Activated CD8-positive, alpha-beta T cell treated with anti-CD3 and anti-CD28 coated beads, Interleukin-2, amount 10 ng/mL, durations not matched to agents 7 days and 5 days (primary cell): Measurements from ENCODE around the gene FAM236D. TPM values are rescaled to one million over a fixed set of nuclear protein-coding genes. Genes with fewer than 3 reads are reported as not detected.
"Not testable (repeated sequence)": the region's sequence is repeated elsewhere in the genome, so short reads cannot be mapped to it uniquely, and the experiment has no call there.

Experiments used
- ATAC-seq: fragments of 150-1000 bp; cut with Tn5 transposase; one replicate; pipeline ENCODE4 v1.10.0; 2021; ENCODE audit warnings: moderate library complexity
- CTCF ChIA-PET: fragments of 350-600 bp; sonication (Branson Sonifier 250); formaldehyde crosslinking; loops from one replicate; lab custom pipeline; 2021; ENCODE audit warnings: antibody characterized with exemption; lab: Charles Lee
- POLR2A ChIA-PET: fragments of 350-600 bp; sonication (Branson Sonifier 250); formaldehyde crosslinking; loops from one replicate; lab custom pipeline; 2021; ENCODE audit warnings: antibody characterized with exemption; lab: Charles Lee
- DNase-seq: peaks from one replicate; pipeline ENCODE4 v3.0.0-alpha.2; 2020
- H3K27ac Mint-ChIP-seq: one replicate; pipeline ENCODE4 v1.8.0; 2021; ENCODE audit warnings: mild to moderate bottlenecking, mixed read lengths
- H3K27me3 Mint-ChIP-seq: one replicate; pipeline ENCODE4 v1.8.0; 2021; ENCODE audit warnings: low read depth, mixed read lengths
- H3K36me3 Mint-ChIP-seq: one replicate; pipeline ENCODE4 v1.8.0; 2021; ENCODE audit warnings: low read depth, mixed read lengths
- H3K4me1 Mint-ChIP-seq: one replicate; pipeline ENCODE4 v1.8.0; 2021; ENCODE audit warnings: low read depth, mixed read lengths
- H3K4me3 Mint-ChIP-seq: one replicate; pipeline ENCODE4 v1.8.0; 2021; ENCODE audit warnings: mild to moderate bottlenecking, mixed read lengths
- H3K9me3 Mint-ChIP-seq: one replicate; pipeline ENCODE4 v1.8.0; 2022; ENCODE audit warnings: mixed read lengths; ENCODE audit not compliant: insufficient read depth
- total RNA-seq, 2 experiments: library from RNA; stranded (reverse); gene quantifications; one replicate each; pipeline ENCODE4 v1.2.3, GENCODE V29; 2021

FAM236D gene
- total RNA-seq = not detected

DNA sequence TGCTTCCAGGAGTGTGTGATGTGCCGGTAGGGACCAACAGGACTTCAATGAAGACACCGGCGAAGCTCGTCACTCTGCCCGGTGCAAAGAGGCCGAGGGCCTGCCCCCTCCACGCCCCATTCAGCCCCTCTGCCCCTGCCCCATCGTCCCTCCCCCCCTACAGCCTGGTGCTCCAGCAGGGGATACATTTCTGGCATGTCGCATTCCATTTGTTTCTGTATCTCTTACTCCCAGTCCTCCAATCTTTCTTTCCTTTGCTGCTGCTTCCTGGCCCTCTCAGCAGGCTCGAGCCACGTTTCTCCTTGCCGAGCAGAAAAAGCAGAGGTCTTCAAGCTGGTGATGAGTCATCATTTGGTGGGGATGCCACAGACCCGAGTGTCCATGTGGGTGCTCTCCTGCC, at the start of gene FAM236D:
TSS of gene FAM236D (minus strand) at position 101 of the 400 bp plus-strand sequence. CDS start at position 1, 100 bp downstream.
- H3K27ac Mint-ChIP-seq, POLR2A ChIA-PET, CTCF ChIA-PET, H3K4me3 Mint-ChIP-seq, ATAC-seq, DNase-seq, H3K27me3 Mint-ChIP-seq, H3K9me3 Mint-ChIP-seq, H3K4me1 Mint-ChIP-seq, H3K36me3 Mint-ChIP-seq: not testable (repeated sequence)

DNA sequence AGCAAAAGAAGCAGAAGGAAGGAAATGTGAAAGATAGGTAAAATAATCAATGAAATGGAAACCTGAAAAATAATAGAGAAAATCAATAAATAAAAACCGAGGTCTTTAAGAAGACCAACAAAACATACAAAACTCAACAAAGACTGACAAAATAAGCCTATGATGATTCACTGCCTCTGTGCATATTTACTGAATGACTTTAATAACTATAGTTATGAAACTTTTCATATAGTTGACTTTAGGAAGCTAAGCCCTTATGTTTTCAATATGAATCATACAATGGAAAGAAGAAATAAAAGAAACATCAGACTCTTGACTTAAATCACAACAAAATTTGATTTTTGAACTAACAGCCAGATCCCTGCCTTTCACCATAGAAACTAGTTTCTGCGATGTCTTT, 29.5 kb upstream of the FAM236D start:
- H3K27ac Mint-ChIP-seq, H3K36me3 Mint-ChIP-seq, DNase-seq, ATAC-seq, H3K27me3 Mint-ChIP-seq, H3K4me3 Mint-ChIP-seq, H3K4me1 Mint-ChIP-seq, CTCF ChIA-PET, POLR2A ChIA-PET, H3K9me3 Mint-ChIP-seq: not testable (repeated sequence)

DNA sequence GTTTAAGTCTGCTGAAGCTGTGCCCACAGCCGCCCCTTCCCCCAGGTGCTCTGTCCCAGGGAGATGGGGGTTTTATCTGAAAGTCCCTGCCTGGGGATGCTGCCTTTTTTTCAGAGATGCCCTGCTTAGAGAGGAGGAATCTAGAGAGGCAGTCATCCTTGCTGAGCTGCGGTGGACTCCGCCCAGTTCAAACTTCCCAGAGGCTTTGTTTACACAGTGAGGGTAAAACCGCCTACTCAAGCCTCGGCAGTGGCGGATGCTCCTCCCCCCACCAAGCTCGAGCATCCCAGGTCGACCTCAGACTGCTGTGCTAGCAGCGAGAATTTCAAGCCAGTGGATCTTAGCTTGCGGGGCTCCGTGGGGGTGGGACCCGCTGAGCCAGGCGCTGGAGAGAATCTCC, 22.7 kb upstream of the FAM236D start:
- DNase-seq, H3K4me3 Mint-ChIP-seq, POLR2A ChIA-PET, ATAC-seq, CTCF ChIA-PET, H3K9me3 Mint-ChIP-seq, H3K36me3 Mint-ChIP-seq, H3K4me1 Mint-ChIP-seq, H3K27ac Mint-ChIP-seq, H3K27me3 Mint-ChIP-seq: not testable (repeated sequence)

DNA sequence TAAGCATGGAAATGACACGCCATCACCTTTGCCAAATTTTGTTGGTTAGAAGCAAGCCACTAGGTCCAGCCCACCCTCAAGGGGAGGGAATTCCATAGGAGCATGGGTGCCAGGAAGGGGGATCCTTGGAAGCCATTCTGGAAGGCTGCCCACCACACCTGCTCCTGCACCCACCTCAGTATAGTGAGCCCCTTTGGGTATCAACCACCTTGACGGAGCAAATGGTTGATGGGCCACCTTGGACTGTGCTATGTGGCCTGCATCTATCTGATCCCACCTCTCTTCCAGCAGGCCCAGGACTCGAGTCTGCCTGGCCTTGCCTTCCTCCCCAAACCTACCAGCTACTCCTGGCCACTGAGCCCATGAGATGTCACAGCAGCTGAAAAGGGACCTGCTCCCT, 17.6 kb downstream of the FAM236D start:
- H3K27me3 Mint-ChIP-seq, POLR2A ChIA-PET, CTCF ChIA-PET, H3K4me3 Mint-ChIP-seq, H3K27ac Mint-ChIP-seq, ATAC-seq, DNase-seq, H3K36me3 Mint-ChIP-seq, H3K9me3 Mint-ChIP-seq, H3K4me1 Mint-ChIP-seq: not testable (repeated sequence)

DNA sequence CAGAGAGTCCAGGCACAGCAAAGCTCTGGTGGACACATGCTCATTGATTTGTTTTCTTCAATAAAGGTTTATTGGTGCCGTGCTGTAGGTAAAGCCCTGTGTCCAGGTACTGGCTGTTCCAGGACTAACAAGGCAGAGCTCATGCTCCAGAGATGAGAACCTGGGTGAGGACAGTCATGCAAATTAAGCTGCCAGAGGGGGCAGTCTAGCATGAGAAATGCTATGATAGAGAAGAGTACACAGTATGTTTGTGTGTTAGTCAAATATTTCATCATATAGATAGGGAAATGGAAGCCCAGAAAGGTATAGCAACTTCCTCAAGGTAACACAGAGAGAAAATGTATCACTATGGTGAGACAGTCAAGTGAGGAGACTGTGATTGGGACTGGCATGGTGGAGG, 19.9 kb downstream of the FAM236D start:
- ATAC-seq, H3K9me3 Mint-ChIP-seq, DNase-seq, H3K4me1 Mint-ChIP-seq, POLR2A ChIA-PET, CTCF ChIA-PET, H3K36me3 Mint-ChIP-seq, H3K4me3 Mint-ChIP-seq, H3K27ac Mint-ChIP-seq, H3K27me3 Mint-ChIP-seq: not testable (repeated sequence)

DNA sequence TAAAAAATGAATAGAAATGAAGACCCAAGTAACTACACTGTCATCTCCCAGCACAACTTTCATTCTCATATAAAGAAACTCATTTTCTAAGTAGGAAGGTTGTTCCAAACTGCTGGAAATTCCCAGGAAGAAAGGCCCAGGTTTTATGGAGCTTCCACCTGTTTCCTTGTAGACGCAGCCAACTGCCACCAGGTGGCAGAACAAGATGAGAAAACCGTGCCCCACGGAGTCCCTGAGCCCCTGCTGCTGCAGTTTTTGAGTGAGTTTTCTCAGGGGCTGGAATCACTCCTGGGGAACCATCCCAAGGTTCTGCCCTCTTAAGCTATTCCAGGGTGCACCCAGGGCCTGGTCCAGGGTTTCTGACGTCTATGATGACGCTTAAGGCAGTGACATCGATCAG, 24.0 kb downstream of the FAM236D start:
- H3K27ac Mint-ChIP-seq, H3K27me3 Mint-ChIP-seq, H3K4me3 Mint-ChIP-seq, ATAC-seq, POLR2A ChIA-PET, H3K4me1 Mint-ChIP-seq, H3K36me3 Mint-ChIP-seq, DNase-seq, CTCF ChIA-PET, H3K9me3 Mint-ChIP-seq: not testable (repeated sequence)

DNA sequence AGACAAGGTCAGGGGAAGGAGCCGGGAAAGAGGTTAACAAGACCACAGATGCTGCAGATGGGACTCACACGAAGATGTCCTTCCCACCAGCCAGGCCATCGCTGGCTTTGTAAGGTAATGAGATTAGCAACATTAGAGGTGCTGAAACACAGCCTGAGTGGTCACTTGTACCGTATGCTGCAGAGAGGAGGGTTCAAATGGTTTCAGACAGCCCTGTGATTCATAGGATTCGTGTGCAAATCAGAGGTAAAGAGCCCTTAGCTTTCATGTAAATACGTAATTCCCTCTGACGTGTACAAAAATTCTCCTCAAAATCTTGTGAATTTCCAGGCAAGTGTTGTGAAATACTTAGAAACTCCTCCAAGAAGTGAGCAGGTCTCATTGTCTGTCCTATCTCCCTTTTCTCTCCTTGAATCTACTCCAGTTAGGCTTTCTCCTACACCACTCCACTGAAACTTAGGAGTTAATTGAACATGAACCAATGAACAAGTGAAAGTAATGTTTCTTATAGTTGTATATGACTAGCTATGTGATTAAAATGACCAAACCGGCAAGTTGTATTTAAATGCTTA, 24.6 kb downstream of the FAM236D start:
- H3K36me3 Mint-ChIP-seq, H3K9me3 Mint-ChIP-seq, CTCF ChIA-PET, DNase-seq, H3K27me3 Mint-ChIP-seq, H3K27ac Mint-ChIP-seq, ATAC-seq, H3K4me3 Mint-ChIP-seq, H3K4me1 Mint-ChIP-seq, POLR2A ChIA-PET: not testable (repeated sequence)

DNA sequence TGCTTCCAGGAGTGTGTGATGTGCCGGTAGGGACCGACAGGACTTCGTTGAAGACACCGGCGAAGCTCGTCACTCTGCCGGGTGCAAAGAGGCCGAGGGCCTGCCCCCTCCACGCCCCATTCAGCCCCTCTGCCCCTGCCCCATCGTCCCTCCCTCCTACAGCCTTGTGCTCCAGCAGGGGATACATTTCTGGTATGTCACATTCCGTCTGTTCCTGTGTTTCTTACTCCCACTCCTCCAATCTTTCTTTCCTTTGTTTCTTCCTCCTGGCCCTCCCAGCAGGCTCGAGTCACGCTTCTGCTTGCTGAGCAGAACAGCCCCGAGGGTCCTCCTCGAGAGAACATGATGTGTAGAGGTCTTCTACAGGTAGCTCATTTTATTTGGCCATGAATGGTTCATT, 25.4 kb downstream of the FAM236D start, which contains the start of gene FAM236B:
TSS of gene FAM236B (minus strand) at position 101 of the 400 bp plus-strand sequence. CDS start at position 1, 100 bp downstream.
- not testable (repeated sequence) for ATAC-seq

DNA sequence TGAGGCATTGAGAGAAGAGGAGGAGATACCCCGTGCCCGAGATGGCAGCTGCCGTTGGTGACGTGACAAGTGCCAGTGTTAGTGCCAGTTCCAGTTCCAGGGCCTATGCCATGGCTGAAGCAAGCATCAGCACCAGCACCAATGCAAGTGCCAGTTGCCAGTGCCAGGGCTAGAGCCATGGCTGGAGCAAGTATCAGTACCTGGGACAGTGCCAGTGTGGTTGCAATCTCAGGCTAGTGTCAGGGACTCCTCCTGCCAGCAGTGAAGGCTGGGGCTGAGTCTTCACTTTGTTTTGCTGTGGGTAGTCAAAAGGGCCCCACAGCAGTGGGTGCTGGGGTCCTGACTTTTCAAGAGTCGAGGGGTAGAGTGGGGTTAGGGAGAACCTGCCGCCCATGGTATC, 29.9 kb downstream of the FAM236D start:
- peak; percentile 34 for ATAC-seq
- DNase-seq, H3K36me3 Mint-ChIP-seq, POLR2A ChIA-PET, H3K4me3 Mint-ChIP-seq, H3K27me3 Mint-ChIP-seq, CTCF ChIA-PET, H3K9me3 Mint-ChIP-seq, H3K4me1 Mint-ChIP-seq, H3K27ac Mint-ChIP-seq: not testable (repeated sequence)

More for the DNA sequence above, 25.4 kb downstream of the FAM236D start, which contains the start of gene FAM236B:
- H3K27ac Mint-ChIP-seq, H3K4me1 Mint-ChIP-seq, H3K9me3 Mint-ChIP-seq, DNase-seq, H3K4me3 Mint-ChIP-seq, H3K27me3 Mint-ChIP-seq, POLR2A ChIA-PET, CTCF ChIA-PET, H3K36me3 Mint-ChIP-seq: not testable (repeated sequence)

DNA sequence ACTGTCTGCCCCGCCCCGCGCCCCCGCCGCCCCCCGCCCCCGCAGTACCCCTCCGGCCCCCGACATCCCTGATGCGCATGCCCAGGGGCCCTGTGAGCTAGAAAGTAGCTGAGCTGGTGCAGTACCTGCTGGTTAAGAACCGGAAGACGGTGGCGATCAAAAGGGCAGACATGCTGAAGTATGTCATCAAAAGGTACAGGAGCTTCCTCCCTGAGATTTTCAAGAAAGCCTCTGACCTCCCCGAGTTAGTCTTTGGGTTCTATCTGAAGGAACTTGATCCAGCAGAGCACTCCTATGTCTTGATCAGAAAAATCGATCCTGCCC, 30.6 kb downstream of the FAM236D start:
- H3K9me3 Mint-ChIP-seq, POLR2A ChIA-PET, H3K4me3 Mint-ChIP-seq, H3K27ac Mint-ChIP-seq, H3K36me3 Mint-ChIP-seq, CTCF ChIA-PET, H3K27me3 Mint-ChIP-seq, H3K4me1 Mint-ChIP-seq, DNase-seq: not testable (repeated sequence)
- peak; percentile 85 for ATAC-seq

DNA sequence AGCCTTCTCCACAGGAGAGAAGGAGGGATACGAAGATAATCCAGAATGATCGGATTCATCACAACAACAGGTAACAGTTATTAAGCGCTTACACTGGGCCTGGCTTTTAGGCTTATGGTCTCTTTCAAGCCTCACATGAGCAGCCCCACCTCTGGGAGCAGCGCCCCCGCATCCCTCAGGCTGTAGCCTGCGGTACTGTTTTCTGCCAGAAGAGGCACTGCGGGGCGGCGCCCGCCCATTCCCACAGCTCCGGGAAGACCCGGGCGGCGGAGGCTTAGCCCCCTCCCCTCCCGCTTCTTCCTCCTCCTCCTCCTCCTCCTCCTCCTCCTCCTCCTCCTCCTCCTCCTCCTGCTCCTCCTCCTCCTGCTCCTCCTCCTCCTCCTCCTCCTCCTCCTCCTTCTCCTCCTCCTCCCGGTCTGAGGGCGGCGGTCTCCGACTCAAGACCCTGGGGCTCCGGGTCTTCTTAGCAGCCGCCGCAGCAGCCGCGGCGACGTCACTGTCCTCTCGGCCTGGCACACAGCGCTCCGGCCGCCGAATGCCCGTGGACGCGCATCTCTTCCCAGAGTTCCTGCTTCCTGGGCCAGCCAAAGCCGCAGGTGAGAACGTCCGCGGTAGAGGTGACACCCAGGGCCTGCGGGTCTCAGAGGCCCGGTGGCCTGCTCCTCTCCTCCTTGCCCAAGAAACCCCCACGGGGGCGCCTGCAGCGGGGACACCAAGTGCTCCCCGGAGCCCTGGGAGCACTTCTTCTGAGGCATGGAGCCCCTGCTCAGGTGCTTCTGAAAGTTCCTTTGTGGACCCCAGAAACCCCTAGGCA, 31.1 kb downstream of the FAM236D start, which contains the start of gene DMRTC1B:
TSS of gene DMRTC1B (plus strand) at position 238 of the 814 bp plus-strand sequence. CDS start 68,246 bp downstream, outside the sequence.
- CTCF ChIA-PET, H3K27me3 Mint-ChIP-seq, POLR2A ChIA-PET, H3K4me3 Mint-ChIP-seq, H3K4me1 Mint-ChIP-seq, H3K36me3 Mint-ChIP-seq, H3K27ac Mint-ChIP-seq, H3K9me3 Mint-ChIP-seq, DNase-seq: not testable (repeated sequence)
- ATAC-seq = peak; percentile 77

DNA sequence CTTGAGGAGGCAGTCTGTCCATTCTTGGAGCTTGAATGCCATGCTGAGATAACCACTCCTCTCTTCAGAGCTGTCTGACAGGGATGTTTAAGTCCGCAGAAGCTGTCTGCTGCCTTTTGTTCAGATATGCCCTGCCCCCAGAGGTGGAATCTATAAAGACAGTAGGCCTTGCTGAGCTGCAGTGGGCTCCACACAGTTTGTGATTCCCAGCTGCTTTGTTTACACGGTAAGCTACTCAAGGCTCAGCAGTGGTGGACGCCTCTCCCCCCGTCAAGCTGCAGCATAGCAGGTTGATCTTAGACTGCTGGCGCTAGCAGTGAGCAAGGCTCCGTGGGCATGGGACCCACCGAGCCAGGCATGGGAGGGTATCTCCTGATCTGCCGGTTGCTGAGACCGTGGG, 47.6 kb downstream of the FAM236D start:
- H3K27me3 Mint-ChIP-seq, ATAC-seq, H3K4me3 Mint-ChIP-seq, H3K4me1 Mint-ChIP-seq, H3K9me3 Mint-ChIP-seq, DNase-seq, CTCF ChIA-PET, POLR2A ChIA-PET, H3K27ac Mint-ChIP-seq, H3K36me3 Mint-ChIP-seq: not testable (repeated sequence)
